Mononuclear cell (primary cell): Measurements from ENCODE around the gene MSANTD7. TPM values are rescaled to one million over a fixed set of nuclear protein-coding genes. Genes with fewer than 3 reads are reported as not detected.
A peak's percentile ranks its signal among the peaks of the same experiment; 100 is the strongest.
"Not testable (repeated sequence)": the region's sequence is repeated elsewhere in the genome, so short reads cannot be mapped to it uniquely, and the experiment has no call there.

Experiments
- H3K27me3 ChIP-seq: 2 replicates; pipeline ENCODE4 v1.6.0; 2011; ENCODE audit warnings: low read length, control low read depth; ENCODE audit not compliant: insufficient read depth
- H3K4me1 ChIP-seq: 2 replicates; pipeline ENCODE4 v1.5.1; 2011; ENCODE audit warnings: mild to moderate bottlenecking, low read length, control low read depth; ENCODE audit not compliant: insufficient read depth
- H3K4me3 ChIP-seq: 2 replicates; pipeline ENCODE4 v1.5.1; 2011; ENCODE audit warnings: mild to moderate bottlenecking, low read length, moderate library complexity
- H3K9me3 ChIP-seq: 2 replicates; pipeline ENCODE4 v1.5.1; 2011; ENCODE audit warnings: low read depth, mild to moderate bottlenecking, control low read depth, low read length
- total RNA-seq: library from RNA; depleted of rRNA; stranded (reverse); fragments of >200 nt; gene quantifications from one replicate; pipeline ENCODE4 v1.2.3, GENCODE V29; 2012

Gene MSANTD7
- total RNA-seq, 1 donor: 22.2 TPM

DNA sequence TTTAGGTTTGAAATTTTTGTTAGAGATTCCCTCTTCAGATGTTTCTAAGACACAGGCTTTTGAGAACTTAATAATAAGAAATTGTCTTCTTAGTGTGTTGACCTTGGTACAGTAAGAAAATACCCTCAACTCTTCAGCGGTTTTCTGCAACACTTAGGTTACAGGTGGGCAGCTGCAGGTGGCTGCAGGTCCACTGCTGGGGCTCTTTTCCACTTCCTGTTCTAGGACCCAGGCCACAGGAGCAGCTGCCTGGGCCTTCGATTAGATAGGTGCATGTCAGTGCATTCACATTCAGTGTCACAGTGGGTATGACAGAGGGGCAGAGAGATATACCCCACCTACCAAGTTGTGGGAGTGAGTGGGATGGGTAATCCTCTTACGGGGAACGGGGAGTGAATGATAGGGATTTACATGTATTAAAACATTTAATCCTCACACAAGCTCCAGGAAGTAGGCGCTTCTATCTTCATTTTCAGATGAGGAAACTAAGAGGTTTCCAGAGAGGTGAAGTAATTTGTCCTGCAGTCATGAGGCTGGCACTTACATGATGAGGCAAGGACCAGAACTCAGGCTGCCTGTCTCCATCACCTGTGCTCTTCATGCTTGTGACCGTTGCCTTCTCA is 20.3 kb downstream of the MSANTD7 start:
- no peak overlapping the region for H3K4me3 ChIP-seq
- peaks cover 7% of the 10 kb centered on the region for H3K4me1 ChIP-seq
- H3K27me3 ChIP-seq: no peaks in the 10 kb centered on the region
- no peaks in the 10 kb centered on the region for H3K9me3 ChIP-seq

DNA sequence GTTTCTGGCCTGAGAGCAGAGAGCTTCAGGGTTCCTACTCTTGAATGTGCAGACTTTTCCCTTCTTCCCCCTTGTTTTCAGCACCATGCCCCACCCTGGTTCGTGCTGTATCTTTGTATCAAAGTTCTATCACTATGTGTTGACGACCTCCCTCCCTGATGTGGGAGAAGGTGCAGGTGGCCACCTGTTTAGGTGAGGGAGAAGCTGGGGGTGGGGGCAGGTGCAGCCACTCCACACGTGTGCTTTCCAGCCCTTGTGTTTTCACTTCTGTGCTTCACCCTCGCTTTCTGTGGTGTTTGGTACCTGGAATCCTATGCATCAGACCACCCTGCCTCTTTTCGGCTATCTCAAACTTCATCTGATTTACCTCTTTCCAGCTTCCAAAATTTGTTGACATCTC is 20.9 kb downstream of the MSANTD7 start:
- no peak overlapping the region for H3K4me3 ChIP-seq
- no peaks in the 10 kb centered on the region for H3K27me3 ChIP-seq
- no peaks in the 10 kb centered on the region for H3K9me3 ChIP-seq
- peaks cover 7% of the 10 kb centered on the region for H3K4me1 ChIP-seq

DNA sequence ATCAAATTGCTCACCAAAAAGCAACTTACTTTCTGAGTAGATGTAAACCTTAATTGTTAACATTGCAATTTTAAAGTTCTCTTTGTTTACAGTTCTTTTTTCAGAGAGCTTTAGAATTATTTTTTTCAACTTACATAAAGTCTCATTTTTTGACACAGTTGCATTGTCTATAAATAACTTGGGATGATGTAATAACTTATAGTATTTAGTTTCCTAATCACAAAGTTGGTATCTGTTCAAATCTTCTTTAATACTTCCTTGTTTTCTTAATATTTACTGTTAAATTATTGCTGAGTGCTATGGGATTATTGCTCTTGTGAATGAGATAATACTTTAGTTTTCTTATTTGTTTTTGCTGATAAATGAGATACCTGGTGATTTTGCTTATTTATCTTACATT is 21.7 kb downstream of the MSANTD7 start:
- Histone ChIP-seq H3K4me3 (no peak overlapping the region), H3K27me3 (no peaks in the 10 kb centered on the region), H3K4me1 (peaks cover 7% of the 10 kb centered on the region), H3K9me3 (no peaks in the 10 kb centered on the region)

DNA sequence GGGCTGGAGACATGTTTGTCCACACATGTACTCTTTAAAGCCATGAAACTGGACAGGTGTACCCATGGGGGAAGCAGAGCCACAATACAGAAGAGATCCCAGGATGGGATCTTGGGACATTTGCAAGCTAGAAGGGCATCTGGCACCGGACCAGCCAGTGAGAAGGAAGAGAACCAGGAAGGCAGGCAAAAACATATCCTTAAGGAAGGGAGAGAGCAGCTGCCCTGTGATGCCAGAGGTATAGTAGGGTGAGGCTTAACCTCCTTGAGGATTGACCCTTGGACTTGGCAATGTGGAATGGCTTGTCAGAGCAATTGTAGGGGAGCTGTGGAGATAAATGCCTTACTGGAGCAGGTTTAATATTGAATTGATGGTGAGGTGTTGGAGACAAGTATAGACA is 22.7 kb downstream of the MSANTD7 start:
- Histone ChIP-seq H3K9me3 (no peaks in the 10 kb centered on the region), H3K4me1 (peaks cover 7% of the 10 kb centered on the region), H3K4me3 (no peak overlapping the region), H3K27me3 (no peaks in the 10 kb centered on the region)

DNA sequence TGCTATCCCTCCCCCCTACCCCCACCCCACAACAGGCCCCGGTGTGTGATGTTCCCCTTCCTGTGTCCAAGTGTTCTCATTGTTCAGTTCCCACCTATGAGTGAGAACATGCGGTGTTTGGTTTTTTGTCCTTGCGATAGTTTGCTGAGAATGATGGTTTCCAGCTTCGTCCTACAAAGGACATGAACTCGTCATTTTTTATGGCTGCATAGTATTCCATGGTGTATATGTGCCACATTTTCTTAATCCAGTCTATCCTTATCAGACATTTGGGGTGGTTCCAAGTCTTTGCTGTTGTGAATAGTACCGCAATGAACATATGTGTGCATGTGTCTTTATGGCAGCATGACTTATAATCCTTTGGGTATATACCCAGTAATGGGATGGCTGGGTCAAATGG is 26.4 kb downstream of the MSANTD7 start:
- not testable (repeated sequence) for H3K4me1 ChIP-seq, H3K27me3 ChIP-seq, H3K9me3 ChIP-seq, H3K4me3 ChIP-seq

DNA sequence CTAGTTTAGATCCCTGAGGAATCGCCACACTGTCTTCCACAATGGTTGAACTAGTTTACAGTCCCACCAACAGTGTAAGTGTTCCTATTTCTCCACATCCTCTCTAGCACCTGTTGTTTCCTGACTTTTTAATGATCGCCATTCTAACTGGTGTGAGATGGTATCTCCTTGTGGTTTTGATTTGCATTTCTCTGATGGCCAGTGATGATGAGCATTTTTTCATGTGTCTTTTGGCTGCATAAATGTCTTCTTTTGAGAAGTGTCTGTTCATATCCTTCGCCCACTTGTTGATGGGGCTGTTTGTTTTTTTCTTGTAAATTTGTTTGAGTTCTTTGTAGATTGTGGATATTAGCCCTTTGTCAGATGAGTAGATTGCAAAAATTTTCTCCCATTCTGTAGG is 26.8 kb downstream of the MSANTD7 start:
- H3K4me1 ChIP-seq, H3K4me3 ChIP-seq, H3K9me3 ChIP-seq, H3K27me3 ChIP-seq: not testable (repeated sequence)

DNA sequence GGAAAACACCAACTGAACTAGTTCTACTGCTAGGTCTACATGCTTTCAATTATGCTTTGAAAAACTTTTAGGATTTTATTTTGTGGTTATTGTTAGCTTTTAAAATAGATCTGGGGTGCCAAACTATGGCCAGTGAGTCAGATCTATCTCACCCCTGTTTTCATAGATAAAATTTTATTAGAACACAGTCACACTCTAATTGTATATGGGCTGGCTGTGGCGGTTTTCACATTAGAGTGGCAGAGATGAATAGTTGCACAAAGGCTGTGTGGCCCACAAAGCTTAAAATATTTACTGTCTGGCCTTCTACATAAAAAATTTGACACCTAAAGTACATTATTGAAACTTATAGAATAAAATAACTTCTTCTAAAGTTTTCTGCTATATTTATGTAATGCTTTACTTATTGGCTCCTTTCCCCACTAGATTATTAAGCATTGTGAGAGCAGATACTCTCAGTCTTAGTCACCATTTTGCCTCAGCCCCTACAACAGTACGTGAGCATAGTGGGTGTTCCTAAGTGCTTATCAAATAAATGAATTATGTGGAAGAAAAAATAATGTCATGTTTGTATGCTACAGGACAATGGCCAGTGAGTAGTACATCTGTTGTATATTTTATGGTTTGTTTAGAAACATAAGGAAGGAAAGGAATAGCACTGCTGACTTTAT is 35.1 kb downstream of the MSANTD7 start:
- Histone ChIP-seq H3K27me3 (no peaks in the 10 kb centered on the region), H3K4me3 (no peak overlapping the region), H3K9me3 (no peaks in the 10 kb centered on the region), H3K4me1 (peaks cover 10% of the 10 kb centered on the region)

DNA sequence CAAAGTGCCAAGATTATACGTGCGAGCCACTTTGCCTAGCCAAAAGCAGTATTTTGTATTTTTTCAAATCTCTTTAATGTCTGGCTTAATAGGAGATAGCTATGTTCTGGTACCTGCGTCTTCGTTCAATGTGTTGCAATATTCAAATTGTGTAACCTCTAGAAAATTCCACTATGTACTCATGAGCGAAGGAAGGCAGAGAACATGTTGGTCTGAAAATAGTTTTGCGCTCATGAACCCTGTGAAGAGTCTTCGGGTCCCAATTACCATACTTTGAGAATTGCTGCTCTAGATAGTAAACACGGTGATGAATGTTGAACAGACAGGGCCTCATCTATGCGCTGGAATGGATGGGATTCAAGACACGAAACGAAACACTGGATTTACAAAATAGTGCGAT is 37.8 kb downstream of the MSANTD7 start:
- peaks cover 23% of the 10 kb centered on the region for H3K4me1 ChIP-seq

DNA sequence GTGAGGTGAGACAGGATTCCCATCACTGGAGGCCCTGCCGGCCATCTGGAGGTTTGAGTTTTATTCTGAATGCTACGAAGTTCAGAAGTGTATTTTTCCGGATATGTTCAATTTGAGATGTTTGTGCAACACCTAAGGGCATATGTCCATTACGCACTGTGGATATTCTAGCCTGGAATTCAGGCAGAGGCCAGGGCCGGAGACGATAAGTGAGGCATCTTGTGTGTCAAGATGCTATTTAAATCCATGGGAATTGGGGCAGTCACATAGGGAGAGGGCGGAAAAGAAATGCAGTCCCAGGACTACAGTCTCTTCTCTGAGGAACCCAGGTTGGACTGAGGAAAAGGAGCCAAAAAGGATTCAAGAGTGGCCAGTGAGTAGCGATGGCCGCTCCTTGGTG is 38.7 kb downstream of the MSANTD7 start:
- Histone ChIP-seq H3K4me1 (peaks cover 23% of the 10 kb centered on the region), H3K27me3 (no peaks in the 10 kb centered on the region), H3K4me3 (no peak overlapping the region), H3K9me3 (no peaks in the 10 kb centered on the region)

More for the DNA sequence above, 37.8 kb downstream of the MSANTD7 start:
- Histone ChIP-seq H3K27me3 (no peaks in the 10 kb centered on the region), H3K9me3 (no peaks in the 10 kb centered on the region), H3K4me3 (no peak overlapping the region)

DNA sequence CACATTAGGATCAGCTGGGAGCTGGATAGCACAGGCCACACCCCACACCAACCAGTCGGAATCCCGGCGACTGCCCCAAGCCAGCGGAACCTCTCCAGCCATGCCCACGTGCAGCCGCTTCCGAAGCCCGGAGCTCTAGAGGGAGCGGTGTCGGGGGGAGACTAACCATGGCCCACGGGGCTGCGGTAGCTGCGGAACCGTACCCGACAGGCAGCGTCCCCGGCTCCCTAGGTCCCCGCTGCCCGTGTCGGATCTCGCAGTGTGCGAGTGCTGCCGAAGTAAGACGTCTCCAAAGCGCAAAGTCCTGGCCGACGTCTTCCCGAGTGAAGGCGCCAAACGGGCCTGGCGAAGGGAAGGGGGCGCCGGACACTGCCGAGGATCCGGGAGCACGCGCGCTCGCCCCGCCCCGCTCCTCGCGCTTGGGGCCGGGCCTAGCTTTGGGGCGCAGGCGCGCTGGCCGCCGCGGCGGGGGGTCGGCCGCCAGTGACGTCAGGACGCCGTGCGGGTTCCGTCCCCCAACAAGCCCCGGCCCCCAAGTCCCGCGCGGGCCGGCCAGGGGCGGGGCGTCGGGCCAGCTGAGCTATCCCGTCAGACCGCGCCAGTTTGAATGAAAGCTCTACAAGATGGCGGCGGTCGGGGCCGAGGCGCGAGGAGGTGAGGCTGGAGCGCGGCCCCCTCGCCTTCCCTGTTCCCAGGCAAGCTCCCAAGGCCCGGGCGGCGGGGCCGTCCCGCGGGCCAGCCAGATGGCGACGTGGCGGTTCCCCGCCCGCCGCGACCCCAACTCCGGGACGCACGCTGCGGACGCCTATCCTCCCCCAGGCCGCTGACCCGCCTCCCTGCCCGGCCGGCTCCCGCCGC is 40.4 kb downstream of the MSANTD7 start, which contains the start of gene SUV39H2:
Gene SUV39H2, plus strand, starts transcription at position 601 of the 858 bp plus-strand sequence. Its CDS starts 23 bp downstream, at position 624.
- H3K4me3 ChIP-seq: peak within 1 kb of the TSS; percentile 78
- peaks cover 23% of the 10 kb centered on the region for H3K4me1 ChIP-seq
- no peaks in the 10 kb centered on the region for H3K9me3 ChIP-seq
- no peaks in the 10 kb centered on the region for H3K27me3 ChIP-seq

DNA sequence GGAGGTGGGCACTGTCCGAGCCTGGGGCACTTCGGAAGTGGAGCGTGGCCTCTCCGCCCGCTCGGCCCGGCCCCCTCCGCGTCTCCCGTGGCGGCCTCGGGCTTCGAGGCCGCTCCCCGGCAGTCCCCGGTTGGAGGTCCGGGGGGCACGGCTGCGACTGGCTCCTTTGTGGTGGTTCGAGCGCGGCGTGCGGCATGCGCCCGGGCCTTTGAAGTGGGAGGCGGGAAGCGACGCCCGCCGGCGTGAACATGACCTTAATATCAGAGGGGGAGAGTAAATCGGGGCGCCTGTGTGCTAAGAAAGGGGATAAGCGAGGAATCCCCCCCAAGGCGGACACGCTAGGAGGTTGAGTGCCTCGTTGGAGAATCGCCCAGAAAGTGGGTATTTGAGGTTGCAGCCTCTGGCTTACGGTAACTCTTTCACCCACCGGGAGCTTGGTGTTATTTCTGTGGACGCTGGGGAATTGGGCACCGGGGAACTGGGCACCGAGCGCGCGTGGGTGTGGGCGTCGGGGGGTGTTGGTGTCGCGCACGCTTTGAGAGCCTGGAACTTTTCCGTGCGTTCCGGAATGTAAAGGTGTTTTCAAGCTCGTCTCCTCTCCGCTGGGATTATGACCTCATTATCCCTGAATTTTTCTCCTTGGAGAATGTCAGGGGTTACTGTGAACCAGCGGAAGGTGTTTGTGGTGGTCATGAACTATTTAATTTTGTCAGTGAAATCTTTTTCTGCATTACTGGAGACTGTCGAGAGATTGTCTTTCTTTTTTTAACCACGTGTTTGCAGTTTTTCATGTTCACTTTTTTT is 41.2 kb downstream of the MSANTD7 start:
- H3K4me3 ChIP-seq: peak overlapping the region; percentile 78

DNA sequence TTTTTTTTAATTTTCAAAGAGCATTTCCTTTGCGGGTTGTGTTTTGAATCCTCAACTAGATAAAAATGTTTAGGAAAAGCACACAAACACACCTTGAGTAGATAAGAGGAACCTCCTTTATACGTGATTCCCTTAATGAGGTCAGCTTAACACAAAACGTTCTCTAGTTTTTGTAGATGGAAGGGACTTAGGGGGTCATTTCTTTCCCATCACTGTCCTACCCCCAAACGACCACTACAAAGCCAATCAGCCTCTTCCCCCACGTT is 41.8 kb downstream of the MSANTD7 start:
- peak overlapping the region; percentile 78 for H3K4me3 ChIP-seq
- H3K4me1 ChIP-seq: peaks cover 23% of the 10 kb centered on the region
- H3K27me3 ChIP-seq: no peaks in the 10 kb centered on the region
- H3K9me3 ChIP-seq: no peaks in the 10 kb centered on the region

More for the DNA sequence above, 41.2 kb downstream of the MSANTD7 start:
- peaks cover 23% of the 10 kb centered on the region for H3K4me1 ChIP-seq
- H3K9me3 ChIP-seq: no peaks in the 10 kb centered on the region
- no peaks in the 10 kb centered on the region for H3K27me3 ChIP-seq

DNA sequence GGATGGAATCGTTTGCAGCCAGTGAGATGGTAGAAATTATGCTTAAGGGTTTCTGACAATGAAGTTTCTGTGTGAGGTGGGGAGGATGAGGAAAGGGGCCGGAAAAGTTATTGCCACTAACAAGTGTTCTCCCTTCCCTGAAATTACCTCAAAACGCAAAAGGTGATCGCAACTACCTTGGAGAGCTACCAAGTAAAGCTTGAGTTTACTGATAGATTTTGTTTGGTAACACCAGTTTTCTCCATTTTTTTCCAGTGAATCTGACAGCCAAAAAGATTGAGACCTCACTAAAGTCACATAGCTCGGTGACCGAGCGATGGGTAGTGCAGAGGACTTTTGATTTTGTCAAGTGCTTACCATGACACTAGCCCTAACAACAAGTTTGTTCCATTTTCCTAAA is 42.1 kb downstream of the MSANTD7 start:
- peaks cover 23% of the 10 kb centered on the region for H3K4me1 ChIP-seq
- H3K4me3 ChIP-seq: no peak overlapping the region
- no peaks in the 10 kb centered on the region for H3K9me3 ChIP-seq
- no peaks in the 10 kb centered on the region for H3K27me3 ChIP-seq

DNA sequence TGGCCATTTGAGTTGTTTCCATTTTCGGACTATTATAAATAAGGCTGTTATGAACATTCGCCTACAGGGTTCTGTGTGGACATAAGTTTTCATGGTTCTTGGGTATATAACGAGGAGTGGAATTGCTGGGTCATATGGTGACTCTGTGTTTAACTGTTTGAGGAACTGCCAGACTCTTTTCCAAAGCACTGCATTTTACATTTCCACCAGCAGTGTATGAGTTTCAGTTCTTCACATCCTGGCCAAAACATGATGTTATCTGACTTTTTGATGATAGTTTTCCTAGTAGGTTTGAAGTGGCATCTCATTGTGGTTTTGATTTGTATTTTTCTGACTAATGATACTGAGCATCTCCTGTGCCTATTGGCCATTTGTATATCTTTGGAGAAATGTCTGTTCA is 46.0 kb downstream of the MSANTD7 start:
- no peaks in the 10 kb centered on the region for H3K9me3 ChIP-seq
- H3K4me1 ChIP-seq: peaks cover 12% of the 10 kb centered on the region
- no peaks in the 10 kb centered on the region for H3K27me3 ChIP-seq
- no peak overlapping the region for H3K4me3 ChIP-seq
